Fibroblast of pulmonary artery (primary cell): ENCODE measurements around the gene JDP2.

ENCODE experiments used
- DNase-seq: peaks from one replicate; pipeline ENCODE4 v3.0.0-alpha.2; 2010; ENCODE audit warnings: low read depth
- H3K4me3 ChIP-seq: replicated peaks from 2 replicates; pipeline ENCODE4 v1.5.1; 2011; ENCODE audit warnings: low read depth, mild to moderate bottlenecking, control low read depth, low read length, moderate library complexity
- CTCF ChIP-seq: IDR thresholded peaks from 2 replicates; pipeline ENCODE4 v1.5.1; 2011; ENCODE audit warnings: mild to moderate bottlenecking, control low read depth, low read length, inconsistent platforms; ENCODE audit errors: missing control alignments

Gene JDP2

GRCh38 chr14:75389679-75390078 is 38.1 kb upstream of the JDP2 start:
- TF ChIP-seq CTCF, result no peak

GRCh38 chr14:75390183-75390582 is 37.6 kb upstream of the JDP2 start:
- no peak for DNase-seq
- no peak for TF ChIP-seq CTCF
- H3K4me3 ChIP-seq, result no peak overlapping the region

More at GRCh38 chr14:75389679-75390078, 38.1 kb upstream of the JDP2 start:
- DNase-seq, result no peak
- H3K4me3 ChIP-seq, result no peak overlapping the region

- no peak for DNase-seq
- H3K4me3 ChIP-seq, result no peak overlapping the region
- no peak for TF ChIP-seq CTCF
Observed at GRCh38 chr14:75391953-75392352, 35.9 kb upstream of the JDP2 start.

GRCh38 chr14:75392686-75393641 is 34.9 kb upstream of the JDP2 start:
- no peak overlapping the region for H3K4me3 ChIP-seq
- no peak for TF ChIP-seq CTCF
- DNase-seq, result no peak

- no peak overlapping the region for H3K4me3 ChIP-seq
- no peak for TF ChIP-seq CTCF
- DNase-seq, result no peak
Observed at GRCh38 chr14:75393794-75394193, 34.0 kb upstream of the JDP2 start.

GRCh38 chr14:75395862-75396261 is 32.0 kb upstream of the JDP2 start:
- no peak for TF ChIP-seq CTCF
- no peak for DNase-seq
- no peak overlapping the region for H3K4me3 ChIP-seq

GRCh38 chr14:75399321-75399720 is 28.5 kb upstream of the JDP2 start:
- no peak for DNase-seq
- no peak overlapping the region for H3K4me3 ChIP-seq
- TF ChIP-seq CTCF, result no peak
